Colonic mucosa (tissue), 4 donors: ENCODE measurements around the gene MICAL3. TPM values are rescaled to one million over a fixed set of nuclear protein-coding genes. Genes with fewer than 3 reads are reported as not detected.

Source experiments
- DNase-seq: peaks from one replicate; pipeline ENCODE4 v3.0.0-alpha.2; 2020
- H3K27ac ChIP-seq: fragments of 200-600 bp; one replicate; pipeline ENCODE4 v1.8.0; 2021
- H3K27me3 ChIP-seq: fragments of 200-600 bp; one replicate; pipeline ENCODE4 v1.8.0; 2021
- H3K36me3 ChIP-seq: fragments of 200-600 bp; one replicate; pipeline ENCODE4 v1.8.0; 2021
- H3K4me1 ChIP-seq: fragments of 200-600 bp; one replicate; pipeline ENCODE4 v1.8.0; 2021; ENCODE audit warnings: mild to moderate bottlenecking
- H3K4me3 ChIP-seq: fragments of 200-600 bp; one replicate; pipeline ENCODE4 v1.8.0; 2021
- H3K9ac ChIP-seq, 2 donors: one replicate each; pipeline ENCODE4 v1.7.0; 2013; ENCODE audit warnings: control low read depth in 2 of 2, low read depth in 2 of 2, low read length in 2 of 2
- H3K9me3 ChIP-seq: fragments of 200-600 bp; one replicate; pipeline ENCODE4 v1.8.0; 2021
- intact Hi-C: fragments of 100-400 bp; cut with DNase I; formaldehyde crosslinking; loops from one replicate; pipeline ENCODE4 v1.14.1; 2022
- total RNA-seq, 2 donors: library from RNA; stranded (reverse); fragmentation: NEBNext Ultra II Directional in 1 of 2; extraction: Animal tissue kit (Norgen Biotek cat#: 25700) in 1 of 2; gene quantifications; one replicate each; pipeline ENCODE4 v1.2.1, GENCODE V29; 2021
- TF ChIP-seq, protein P1 (sequence below): fragments of 200-600 bp; IDR thresholded peaks from one replicate; pipeline ENCODE4 v1.8.0; 2022; ENCODE audit warnings: antibody characterized with exemption, mild to moderate bottlenecking
- donor health status: healthy.
- donor health status: DM: no; HTN: no; CAD: no.
- donor health status: DM: no; HTN: no; CAD: no.

MICAL3 gene
- total RNA-seq, 2 donors from 2014 or later = 72.5 to 84.5 TPM

DNA sequence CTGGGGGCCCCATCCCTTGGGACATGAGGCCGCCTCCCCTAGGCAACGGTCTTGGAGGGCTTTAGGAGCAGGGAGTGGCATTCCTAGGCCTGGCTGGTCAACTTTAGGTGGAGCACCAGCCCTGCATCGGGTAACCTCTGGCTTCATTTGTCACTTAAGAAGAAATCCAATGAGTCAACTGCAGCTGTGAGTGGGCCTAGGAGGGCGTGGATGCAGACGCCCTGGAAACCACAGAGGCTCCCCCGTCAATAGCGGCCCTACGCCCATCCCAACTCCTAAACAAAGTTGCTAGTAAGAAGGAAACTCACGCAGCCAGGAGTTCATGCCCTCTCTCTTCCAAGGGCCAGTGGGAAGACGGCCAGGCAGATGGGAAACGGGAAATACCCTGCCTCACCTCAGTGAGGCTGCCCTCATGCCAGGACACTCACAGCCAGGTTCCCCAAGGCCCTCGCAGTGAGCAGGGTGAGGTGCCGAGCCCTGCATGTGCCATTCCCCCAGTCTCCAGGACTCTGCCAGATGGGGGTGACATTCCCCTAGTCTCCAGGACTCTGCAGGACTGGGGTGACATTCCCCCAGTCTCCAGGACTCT is 270.9 kb downstream of the MICAL3 start:
- Histone ChIP-seq H3K9ac (no peak overlapping the region), H3K4me3 (no peak overlapping the region), H3K27ac (no peak overlapping the region), H3K27me3 (no peaks in the 10 kb centered on the region), H3K9me3 (no peaks in the 10 kb centered on the region), H3K36me3 (no peaks in the 10 kb centered on the region), H3K4me1 (no peaks in the 10 kb centered on the region)
- intact Hi-C loops = no loop called here
- DNase-seq = no peak
- TF ChIP-seq, protein P1, sequence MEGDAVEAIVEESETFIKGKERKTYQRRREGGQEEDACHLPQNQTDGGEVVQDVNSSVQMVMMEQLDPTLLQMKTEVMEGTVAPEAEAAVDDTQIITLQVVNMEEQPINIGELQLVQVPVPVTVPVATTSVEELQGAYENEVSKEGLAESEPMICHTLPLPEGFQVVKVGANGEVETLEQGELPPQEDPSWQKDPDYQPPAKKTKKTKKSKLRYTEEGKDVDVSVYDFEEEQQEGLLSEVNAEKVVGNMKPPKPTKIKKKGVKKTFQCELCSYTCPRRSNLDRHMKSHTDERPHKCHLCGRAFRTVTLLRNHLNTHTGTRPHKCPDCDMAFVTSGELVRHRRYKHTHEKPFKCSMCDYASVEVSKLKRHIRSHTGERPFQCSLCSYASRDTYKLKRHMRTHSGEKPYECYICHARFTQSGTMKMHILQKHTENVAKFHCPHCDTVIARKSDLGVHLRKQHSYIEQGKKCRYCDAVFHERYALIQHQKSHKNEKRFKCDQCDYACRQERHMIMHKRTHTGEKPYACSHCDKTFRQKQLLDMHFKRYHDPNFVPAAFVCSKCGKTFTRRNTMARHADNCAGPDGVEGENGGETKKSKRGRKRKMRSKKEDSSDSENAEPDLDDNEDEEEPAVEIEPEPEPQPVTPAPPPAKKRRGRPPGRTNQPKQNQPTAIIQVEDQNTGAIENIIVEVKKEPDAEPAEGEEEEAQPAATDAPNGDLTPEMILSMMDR = no peak

- TF ChIP-seq, protein P1 = no peak
- intact Hi-C loops = no loop called here
- Histone ChIP-seq H3K9ac (no peak overlapping the region), H3K36me3 (no peaks in the 10 kb centered on the region), H3K4me3 (no peak overlapping the region), H3K27ac (no peak overlapping the region), H3K27me3 (no peaks in the 10 kb centered on the region), H3K9me3 (no peaks in the 10 kb centered on the region), H3K4me1 (no peaks in the 10 kb centered on the region)
- DNase-seq = no peak
These were observed 272.8 kb downstream of the MICAL3 start for GRCh38 chr22:17751596-17751995.

DNA sequence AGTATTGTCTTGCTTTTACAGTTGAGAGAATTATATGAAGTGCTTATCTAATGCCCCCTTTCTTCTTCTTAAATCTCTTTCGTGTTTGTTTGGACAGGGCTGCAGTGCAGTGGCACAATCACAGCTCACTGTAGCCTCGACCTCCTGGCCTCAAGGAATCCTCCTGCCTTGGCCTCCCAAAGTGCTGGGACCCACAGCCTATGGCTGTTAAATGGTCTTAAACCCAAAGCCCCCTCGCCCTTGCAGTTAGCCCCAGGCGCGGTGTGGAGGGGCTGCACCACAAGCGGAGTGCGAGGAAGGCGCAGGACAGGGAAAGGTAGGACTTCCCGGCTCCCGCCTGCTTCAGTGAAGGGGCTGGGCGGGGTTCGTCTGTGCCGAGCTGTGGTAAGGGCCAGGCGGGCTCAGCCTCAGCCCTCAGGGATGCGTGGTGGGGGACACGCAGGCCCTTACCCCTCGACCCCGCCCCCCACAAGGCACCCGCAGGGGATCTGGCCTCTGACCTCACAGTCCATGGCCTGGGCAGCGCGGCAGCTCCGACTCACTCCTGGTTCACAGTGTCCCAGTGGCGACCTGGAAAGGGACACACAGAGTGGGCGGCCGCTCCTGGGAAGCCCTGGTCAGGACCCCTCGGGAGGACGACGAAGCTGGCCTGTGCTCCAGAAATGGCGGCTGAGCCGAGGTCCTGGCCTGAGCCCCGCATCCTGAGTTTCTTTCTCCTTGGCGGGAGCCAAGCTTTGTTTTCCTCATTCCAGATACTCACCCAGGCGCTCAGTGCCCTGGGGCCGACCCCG is 274.6 kb downstream of the MICAL3 start:
- no peak for DNase-seq
- no peak overlapping the region for H3K4me3 ChIP-seq
- no peaks in the 10 kb centered on the region for H3K27me3 ChIP-seq
- H3K27ac ChIP-seq = no peak overlapping the region
- intact Hi-C loops = loop anchor here (10.0 kb wide), 1 partner anchor 325 kb away; the partner anchor contains the start of gene PEX26
- no peaks in the 10 kb centered on the region for H3K4me1 ChIP-seq
- H3K36me3 ChIP-seq = no peaks in the 10 kb centered on the region
- no peaks in the 10 kb centered on the region for H3K9me3 ChIP-seq
- TF ChIP-seq, protein P1 = no peak
- no peak overlapping the region for H3K9ac ChIP-seq

DNA sequence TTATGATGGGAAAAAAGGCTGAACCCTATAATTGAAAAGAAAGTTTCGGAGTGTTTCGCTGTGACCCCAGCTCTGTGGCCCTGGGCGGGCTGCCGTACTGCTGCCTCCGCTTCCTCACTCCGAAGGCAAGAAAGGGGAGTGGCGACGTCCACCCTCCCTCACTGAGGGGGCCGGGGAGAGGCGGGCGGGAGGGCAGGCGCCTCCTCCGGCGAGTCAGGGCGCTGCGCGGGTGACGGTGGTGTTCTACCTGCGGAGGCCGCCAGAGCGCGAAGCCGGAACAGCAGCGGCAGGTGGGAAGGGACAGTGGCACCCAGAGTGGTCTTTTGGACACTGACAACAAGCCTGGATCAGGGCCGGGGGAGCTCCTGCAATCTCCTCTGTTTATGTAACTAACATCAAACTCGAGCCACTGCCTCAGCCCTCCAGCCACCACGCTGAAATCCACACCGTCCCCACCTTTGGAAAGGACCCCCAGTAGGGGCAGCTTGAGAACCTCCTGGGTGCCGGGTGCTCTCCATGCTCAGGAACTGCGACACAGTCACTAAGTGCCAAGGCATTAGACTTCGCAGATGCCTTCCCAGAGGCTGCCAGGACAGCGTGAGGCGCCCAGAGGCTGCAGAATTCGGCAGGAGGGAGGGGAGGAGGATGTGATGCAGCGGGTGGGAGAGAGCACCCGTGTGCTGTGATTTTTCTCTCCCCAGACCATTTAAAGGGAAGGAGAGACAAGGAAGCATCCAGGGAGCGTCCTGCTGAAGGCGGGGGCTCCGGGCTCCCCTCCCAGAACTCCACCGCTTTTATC is 275.6 kb downstream of the MICAL3 start:
- Histone ChIP-seq H3K4me3 (no peak overlapping the region), H3K9me3 (no peaks in the 10 kb centered on the region), H3K4me1 (no peaks in the 10 kb centered on the region), H3K27me3 (no peaks in the 10 kb centered on the region), H3K9ac (no peak overlapping the region), H3K36me3 (no peaks in the 10 kb centered on the region), H3K27ac (no peak overlapping the region)
- TF ChIP-seq, protein P1 = no peak
- intact Hi-C loops = loop anchor here (10.0 kb wide), 1 partner anchor 326 kb away; the partner anchor contains the start of gene PEX26
- DNase-seq = no peak

DNA sequence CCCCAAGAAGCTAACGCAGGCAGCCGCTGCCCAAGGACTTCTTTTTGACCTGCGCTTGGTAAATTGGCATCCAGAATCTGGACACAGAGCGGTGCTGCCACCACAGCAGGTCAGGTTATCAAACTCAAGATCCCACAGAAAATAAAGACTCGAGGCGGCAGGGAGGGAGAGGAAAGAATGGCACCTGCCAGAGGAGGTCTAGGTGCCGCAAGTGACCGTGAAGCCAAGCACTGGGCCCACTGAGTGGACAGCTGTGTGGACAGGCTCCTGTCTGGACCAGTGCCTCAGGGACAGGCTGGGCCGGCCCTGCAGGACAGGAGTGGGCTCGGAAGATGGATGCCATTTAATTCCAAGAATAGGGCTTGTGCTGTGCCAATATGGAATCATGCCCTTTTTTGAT is 277.4 kb downstream of the MICAL3 start:
- Histone ChIP-seq H3K4me1 (no peaks in the 10 kb centered on the region), H3K4me3 (no peak overlapping the region), H3K9me3 (no peaks in the 10 kb centered on the region), H3K27ac (no peak overlapping the region), H3K9ac (no peak overlapping the region), H3K27me3 (no peaks in the 10 kb centered on the region), H3K36me3 (no peaks in the 10 kb centered on the region)
- DNase-seq = no peak
- TF ChIP-seq, protein P1 = no peak
- intact Hi-C loops = loop anchor here (10.0 kb wide), 1 partner anchor 328 kb away; the partner anchor contains the start of gene PEX26
